HepG2 (cell line): ENCODE data around the gene GNG7. TPM values are rescaled to one million over a fixed set of nuclear protein-coding genes. Genes with fewer than 3 reads are reported as not detected.

Source experiments
- GATAD1 ChIP-seq: IDR thresholded peaks from 2 replicates; pipeline ENCODE4 v1.6.1; 2016; ENCODE audit warnings: missing genetic modification reagents, missing compliant biosample characterization
- HES4 ChIP-seq: sonication (generic); formaldehyde crosslinking; IDR thresholded peaks from 2 replicates; pipeline ENCODE4 v1.9.0; 2021; ENCODE audit warnings: mild to moderate bottlenecking, missing genetic modification reagents, borderline replicate concordance
- ISL2 ChIP-seq: sonication (generic); formaldehyde crosslinking; IDR thresholded peaks from 2 replicates; pipeline ENCODE4 v1.5.0; 2020; ENCODE audit warnings: missing genetic modification reagents
- KLF16 ChIP-seq, 2 experiments: sonication (generic) in 1 of 2; formaldehyde crosslinking in 1 of 2; IDR thresholded peaks; 2 replicates each; pipeline versions ENCODE4 v1.6.1 to v1.8.0; 2016 to 2023; ENCODE audit warnings: missing genetic modification reagents in 2 of 2, missing compliant biosample characterization in 1 of 2
- KLF6 ChIP-seq: IDR thresholded peaks from 2 replicates; pipeline ENCODE4 v1.8.0; 2016; ENCODE audit warnings: missing biosample characterization, missing genetic modification reagents
- KMT2A ChIP-seq: sonication (generic); formaldehyde crosslinking; IDR thresholded peaks from 2 replicates; pipeline ENCODE4 v1.4.0; 2020; ENCODE audit warnings: missing genetic modification reagents
- MEIS2 ChIP-seq: sonication (generic); formaldehyde crosslinking; IDR thresholded peaks from 2 replicates; pipeline ENCODE4 v1.9.0; 2021; ENCODE audit warnings: mild to moderate bottlenecking, missing genetic modification reagents
- MTF1 ChIP-seq: sonication (generic); formaldehyde crosslinking; IDR thresholded peaks from 2 replicates; pipeline ENCODE4 v1.5.0; 2020; ENCODE audit warnings: missing genetic modification reagents
- NAIF1 ChIP-seq: sonication (generic); formaldehyde crosslinking; IDR thresholded peaks from 2 replicates; pipeline ENCODE4 v1.5.0; 2020; ENCODE audit warnings: mild to moderate bottlenecking, missing genetic modification reagents, borderline replicate concordance
- PRPF4 ChIP-seq: fragments of 200-400 bp; formaldehyde crosslinking; IDR thresholded peaks from 2 replicates; pipeline ENCODE4 v1.6.1; 2016; ENCODE audit warnings: low read length, low read depth; ENCODE audit not compliant: poor library complexity, severe bottlenecking
- RBM39 ChIP-seq: fragments of 200-400 bp; formaldehyde crosslinking; IDR thresholded peaks from one replicate; pipeline ENCODE4 v1.6.1; 2018; ENCODE audit warnings: antibody characterized with exemption, mild to moderate bottlenecking, low read depth, low read length; ENCODE audit not compliant: poor library complexity, severe bottlenecking
- RORA ChIP-seq: sonication (generic); formaldehyde crosslinking; IDR thresholded peaks from 2 replicates; pipeline ENCODE4 v1.5.0; 2020; ENCODE audit warnings: mild to moderate bottlenecking, missing genetic modification reagents, moderate library complexity
- RXRB ChIP-seq: IDR thresholded peaks from 2 replicates; pipeline ENCODE4 v1.6.1; 2016; ENCODE audit warnings: borderline replicate concordance, missing genetic modification reagents, missing compliant biosample characterization
- SALL2 ChIP-seq: sonication (generic); formaldehyde crosslinking; IDR thresholded peaks from 2 replicates; pipeline ENCODE4 v1.8.1; 2023; ENCODE audit warnings: mild to moderate bottlenecking, missing genetic modification reagents, inconsistent platforms
- SAP130 ChIP-seq: IDR thresholded peaks from 2 replicates; pipeline ENCODE4 v1.6.1; 2016; ENCODE audit warnings: low read depth
- SATB2 ChIP-seq: sonication (generic); formaldehyde crosslinking; IDR thresholded peaks from 2 replicates; pipeline ENCODE4 v1.5.0; 2020; ENCODE audit warnings: missing genetic modification reagents
- SMAD3 ChIP-seq: sonication (generic); formaldehyde crosslinking; IDR thresholded peaks from 2 replicates; pipeline ENCODE4 v1.4.0; 2020; ENCODE audit warnings: missing genetic modification reagents
- TARDBP ChIP-seq: sonication (generic); formaldehyde crosslinking; IDR thresholded peaks from 2 replicates; pipeline ENCODE4 v1.8.0; 2022; ENCODE audit warnings: mild to moderate bottlenecking, missing genetic modification reagents
- U2AF1 ChIP-seq: fragments of 200-400 bp; formaldehyde crosslinking; optimal IDR thresholded peaks from 2 replicates; pipeline ENCODE3; 2017; ENCODE audit warnings: mild to moderate bottlenecking, low read depth, low read length
- ZBTB21 ChIP-seq: sonication (generic); formaldehyde crosslinking; IDR thresholded peaks from 2 replicates; pipeline ENCODE4 v1.4.0; 2020; ENCODE audit warnings: missing genetic modification reagents
- ZMYM2 ChIP-seq: sonication (generic); formaldehyde crosslinking; IDR thresholded peaks from 2 replicates; pipeline ENCODE4 v1.8.0; 2022; ENCODE audit warnings: mild to moderate bottlenecking, missing genetic modification reagents
- ZNF225 ChIP-seq: sonication (generic); formaldehyde crosslinking; IDR thresholded peaks from 2 replicates; pipeline ENCODE4 v1.4.0; 2020; ENCODE audit warnings: mild to moderate bottlenecking, missing genetic modification reagents
- ZNF253 ChIP-seq: sonication (generic); formaldehyde crosslinking; IDR thresholded peaks from 2 replicates; pipeline ENCODE4 v1.8.0; 2022; ENCODE audit warnings: mild to moderate bottlenecking, missing genetic modification reagents, borderline replicate concordance
- ZNF543 ChIP-seq: sonication (generic); formaldehyde crosslinking; IDR thresholded peaks from 2 replicates; pipeline ENCODE4 v1.4.0; 2020; ENCODE audit warnings: mild to moderate bottlenecking, missing genetic modification reagents
- ZNF619 ChIP-seq: sonication (generic); formaldehyde crosslinking; IDR thresholded peaks from 2 replicates; pipeline ENCODE4 v1.4.0; 2020; ENCODE audit warnings: mild to moderate bottlenecking, missing genetic modification reagents
- ZNF747 ChIP-seq: sonication (generic); formaldehyde crosslinking; IDR thresholded peaks from 2 replicates; pipeline ENCODE4 v1.8.1; 2023; ENCODE audit warnings: missing genetic modification reagents, mild to moderate bottlenecking, borderline replicate concordance
- polyA plus RNA-seq, 8 experiments: library from polyadenylated mRNA; depleted of rRNA in 3 of 8; stranded (reverse) in 7 of 8; unstranded in 1 of 8; fragments of >200 nt; fragmentation: Illumina TruSeq in 4 of 8; extraction: Trizol in 4 of 8; gene quantifications; 2 replicates each; pipeline versions ENCODE4 v1.2.1 to v1.2.3, GENCODE V29; 2011 to 2016; ENCODE audit warnings: low read depth in 4 of 8, missing spikeins in 1 of 8, mixed read lengths in 1 of 8; ENCODE audit not compliant: insufficient read depth in 1 of 8
- total RNA-seq, 5 experiments: library from RNA; depleted of rRNA; stranded (reverse); fragments of >200 nt; fragmentation: Illumina TruSeq; extraction: Trizol; gene quantifications; 2 replicates each; pipeline ENCODE4 v1.2.3, GENCODE V29; 2016; ENCODE audit warnings: low read depth in 1 of 5
- TF ChIP-seq, protein P1 (sequence below): IDR thresholded peaks from 2 replicates; pipeline ENCODE4 v1.6.1; 2016; ENCODE audit warnings: missing compliant biosample characterization, missing genetic modification reagents, borderline replicate concordance
- TF ChIP-seq, protein P2 (sequence below): IDR thresholded peaks from 2 replicates; pipeline ENCODE4 v1.6.1; 2012; ENCODE audit warnings: inconsistent platforms

Gene GNG7
- total and polyA plus RNA-seq, 2 of the 13 experiments (the other 11 are each of a cell fraction or from before 2014, with no cell fraction given), result 1.4 to 3.3 TPM

DNA sequence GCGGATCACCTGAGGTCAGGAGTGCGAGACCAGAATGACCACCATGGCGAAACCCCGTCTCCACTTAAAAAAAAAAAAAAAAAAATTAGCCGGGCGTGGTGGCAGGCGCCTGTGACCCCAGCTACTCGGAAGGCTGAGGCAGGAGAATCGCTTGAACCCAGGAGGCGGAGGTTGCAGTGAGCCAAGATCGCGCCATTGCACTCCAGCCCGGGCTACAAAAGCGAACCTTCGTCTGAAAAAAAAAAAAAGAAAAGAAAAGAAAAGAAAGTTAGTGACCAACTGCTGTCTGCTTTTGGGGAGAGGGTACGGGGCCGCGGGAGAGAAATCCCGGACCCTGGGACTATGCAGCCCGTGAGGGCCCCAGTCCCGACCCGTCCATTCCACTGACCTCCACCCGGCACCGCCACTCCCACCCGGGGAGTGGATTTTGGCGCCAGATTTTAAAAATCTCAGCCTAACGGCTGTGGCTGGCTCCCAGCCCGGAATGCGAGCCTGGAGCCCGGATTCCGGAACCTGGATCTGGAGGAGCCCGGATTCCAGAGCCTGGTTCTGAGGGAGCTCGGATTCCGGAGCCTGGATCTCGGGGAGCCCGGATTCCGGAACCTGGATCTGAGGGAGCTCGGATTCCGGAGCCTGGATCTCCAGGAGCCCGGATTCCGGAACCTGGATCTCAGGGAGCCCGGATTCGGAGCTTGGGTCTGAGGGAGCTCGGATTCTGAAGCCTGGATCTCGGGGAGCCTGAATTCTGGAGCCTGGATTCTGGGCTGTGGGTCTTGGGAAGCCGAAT, 239.7 kb downstream of the GNG7 start (continued):
- TF ChIP-seq SATB2 (CRISPR knock-in tag) (no peak), RORA (CRISPR knock-in tag) (peak; percentile 89; the same call in 1 of the 2 replicates), ZNF253 (CRISPR knock-in tag) (0 out of 2 replicates have a peak, but pooled peaks have one; percentile 42), ZBTB21 (CRISPR knock-in tag) (peak; percentile 75; the same call in 1 of the 2 replicates), RXRB (CRISPR knock-in tag) (peak; percentile 85), ZNF747 (CRISPR knock-in tag) (peak; percentile 77), MTF1 (CRISPR knock-in tag) (0 out of 2 replicates have a peak, but pooled peaks have one; percentile 46), ZMYM2 (CRISPR knock-in tag) (peak; percentile 89), KLF16 (CRISPR knock-in tag; IDR thresholded peaks at IDR 0.05) (peak in 1 of 2 experiments; percentile 94; a peak in 2 of 4 replicates), HES4 (CRISPR knock-in tag) (no peak), U2AF1 (peak; percentile 94), ZNF543 (CRISPR knock-in tag) (peak; percentile 78), ZNF619 (CRISPR knock-in tag) (peak; percentile 41; the same call in 1 of the 2 replicates), NAIF1 (peak; percentile 74), ZNF225 (CRISPR knock-in tag) (peak; percentile 58; the same call in 1 of the 2 replicates), GATAD1 (CRISPR knock-in tag) (peak; percentile 63), PRPF4 (peak; percentile 64), SMAD3 (CRISPR knock-in tag) (peak; percentile 94), SAP130 (CRISPR knock-in tag) (peak; percentile 77), ISL2 (CRISPR knock-in tag) (peak; percentile 75), SALL2 (CRISPR knock-in tag) (no peak; the same call in none of the 2 replicates), KMT2A (peak; percentile 63; the same call in 1 of the 2 replicates), MEIS2 (CRISPR knock-in tag) (peak; percentile 78), TARDBP (CRISPR knock-in tag) (peak; percentile 90), KLF6 (CRISPR knock-in tag) (peak; percentile 87; the same call in 1 of the 2 replicates), RBM39 (peak; percentile 97)
- TF ChIP-seq, protein P1, sequence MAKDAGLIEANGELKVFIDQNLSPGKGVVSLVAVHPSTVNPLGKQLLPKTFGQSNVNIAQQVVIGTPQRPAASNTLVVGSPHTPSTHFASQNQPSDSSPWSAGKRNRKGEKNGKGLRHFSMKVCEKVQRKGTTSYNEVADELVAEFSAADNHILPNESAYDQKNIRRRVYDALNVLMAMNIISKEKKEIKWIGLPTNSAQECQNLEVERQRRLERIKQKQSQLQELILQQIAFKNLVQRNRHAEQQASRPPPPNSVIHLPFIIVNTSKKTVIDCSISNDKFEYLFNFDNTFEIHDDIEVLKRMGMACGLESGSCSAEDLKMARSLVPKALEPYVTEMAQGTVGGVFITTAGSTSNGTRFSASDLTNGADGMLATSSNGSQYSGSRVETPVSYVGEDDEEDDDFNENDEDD (CRISPR knock-in tag), result peak; percentile 95
- TF ChIP-seq, protein P2, sequence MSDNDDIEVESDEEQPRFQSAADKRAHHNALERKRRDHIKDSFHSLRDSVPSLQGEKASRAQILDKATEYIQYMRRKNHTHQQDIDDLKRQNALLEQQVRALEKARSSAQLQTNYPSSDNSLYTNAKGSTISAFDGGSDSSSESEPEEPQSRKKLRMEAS, result peak; percentile 67
